HG03064 (cell line): ENCODE results near the gene ATP11A.
"Not testable (repeated sequence)": the region's sequence is repeated elsewhere in the genome, so short reads cannot be mapped to it uniquely, and the experiment has no call there.

Experiments used
- ATAC-seq: cut with Tn5 transposase; IDR thresholded peaks from one replicate; pipeline ENCODE4 v1.9.1; 2021; ENCODE audit warnings: low read depth; ENCODE audit not compliant: unreplicated experiment

ATP11A gene

GRCh38 chr13:112708560-112709240 is 18.9 kb downstream of the ATP11A start:
- no peak for ATAC-seq

DNA sequence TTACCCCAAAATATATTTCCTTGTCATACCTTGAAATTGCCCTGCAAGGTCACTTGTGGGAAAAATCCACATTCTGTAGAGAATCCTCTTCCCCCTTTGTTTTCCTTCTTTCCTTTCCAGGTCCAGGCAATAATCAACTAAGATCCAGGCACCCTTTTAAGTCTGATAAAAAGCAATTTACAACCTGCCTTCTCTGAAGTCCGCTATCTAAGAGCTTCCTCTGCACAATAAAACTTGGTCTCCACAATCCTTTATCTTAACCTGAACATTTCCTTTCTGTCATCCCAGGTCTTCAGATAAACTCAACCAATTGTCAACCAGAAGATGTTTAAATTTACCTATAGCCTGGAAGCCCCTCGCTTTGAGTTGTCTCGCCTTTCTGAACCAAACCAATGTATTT is 19.5 kb downstream of the ATP11A start:
- not testable (repeated sequence) for ATAC-seq

- ATAC-seq, result no peak
Observed at GRCh38 chr13:112709825-112710783, 20.3 kb downstream of the ATP11A start.

DNA sequence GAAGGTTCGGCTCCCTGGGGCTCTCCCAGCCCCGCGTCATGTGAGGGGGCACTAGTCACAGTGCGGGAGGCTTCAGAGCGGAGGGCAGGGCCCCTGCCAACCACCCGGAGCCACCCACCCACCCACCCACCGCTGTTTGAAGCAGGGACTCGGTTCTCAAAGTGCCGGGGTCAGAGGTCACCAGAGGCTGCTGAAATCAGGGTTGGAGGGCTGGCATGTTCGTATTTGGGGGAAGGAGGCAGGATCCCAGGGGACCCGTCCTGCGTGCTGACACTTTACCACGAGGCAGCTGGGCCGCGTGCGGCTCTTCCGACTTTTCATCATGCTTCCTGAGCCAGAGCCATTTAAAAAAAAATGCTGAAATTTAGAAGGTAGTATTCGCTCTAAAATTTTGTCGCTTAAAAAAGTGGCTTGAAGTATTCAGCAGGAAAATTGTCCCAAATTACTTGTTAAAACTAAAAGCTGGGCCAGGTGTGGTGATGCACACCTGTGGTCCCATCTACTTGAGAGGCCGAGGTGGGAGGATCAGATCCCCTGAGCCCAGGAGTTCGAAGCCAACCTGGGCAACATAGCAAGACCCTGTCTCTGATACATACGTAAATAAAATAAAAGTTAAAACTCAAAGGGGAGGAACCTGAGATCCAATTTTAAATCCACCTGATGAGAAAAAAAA is 21.2 kb downstream of the ATP11A start:
- no peak for ATAC-seq

GRCh38 chr13:112711528-112712265 is 21.9 kb downstream of the ATP11A start:
- ATAC-seq, result no peak

DNA sequence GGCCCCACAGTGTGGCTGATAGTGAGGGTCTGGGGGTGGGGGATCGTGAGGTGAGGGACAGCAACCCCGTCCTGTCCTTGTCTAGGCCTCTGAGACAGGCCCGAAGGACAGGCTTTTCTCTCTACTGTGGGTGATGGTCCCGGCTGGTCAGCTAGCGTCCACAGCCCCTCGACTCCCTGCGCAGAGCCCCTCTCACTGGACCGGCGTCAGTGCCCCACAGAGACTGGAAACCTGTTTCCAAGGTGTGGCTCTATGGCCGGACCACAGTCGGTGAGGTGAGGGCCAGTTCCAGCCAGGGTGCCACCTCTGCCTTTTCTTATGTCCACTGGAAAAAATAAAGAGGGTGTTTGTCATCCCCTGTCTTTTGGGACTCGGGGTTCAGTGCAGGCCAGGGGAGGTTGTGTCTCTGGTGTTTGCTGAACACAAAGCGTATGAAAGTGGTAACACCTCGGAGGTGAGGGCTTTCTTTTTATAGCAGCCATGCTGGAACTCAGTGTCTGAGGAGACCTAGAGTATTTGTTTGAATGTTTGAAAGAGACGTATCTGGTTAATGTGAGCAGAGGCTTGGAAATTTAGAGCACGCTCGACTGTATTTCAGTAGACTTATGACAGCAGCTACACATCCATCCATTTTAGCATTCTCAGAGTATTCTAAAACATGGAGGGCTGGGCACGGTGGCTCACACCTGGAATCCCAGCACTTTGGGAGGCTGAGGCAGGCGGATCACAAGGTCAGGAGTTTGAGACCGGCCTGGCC is 22.8 kb downstream of the ATP11A start:
- ATAC-seq, result no peak

DNA sequence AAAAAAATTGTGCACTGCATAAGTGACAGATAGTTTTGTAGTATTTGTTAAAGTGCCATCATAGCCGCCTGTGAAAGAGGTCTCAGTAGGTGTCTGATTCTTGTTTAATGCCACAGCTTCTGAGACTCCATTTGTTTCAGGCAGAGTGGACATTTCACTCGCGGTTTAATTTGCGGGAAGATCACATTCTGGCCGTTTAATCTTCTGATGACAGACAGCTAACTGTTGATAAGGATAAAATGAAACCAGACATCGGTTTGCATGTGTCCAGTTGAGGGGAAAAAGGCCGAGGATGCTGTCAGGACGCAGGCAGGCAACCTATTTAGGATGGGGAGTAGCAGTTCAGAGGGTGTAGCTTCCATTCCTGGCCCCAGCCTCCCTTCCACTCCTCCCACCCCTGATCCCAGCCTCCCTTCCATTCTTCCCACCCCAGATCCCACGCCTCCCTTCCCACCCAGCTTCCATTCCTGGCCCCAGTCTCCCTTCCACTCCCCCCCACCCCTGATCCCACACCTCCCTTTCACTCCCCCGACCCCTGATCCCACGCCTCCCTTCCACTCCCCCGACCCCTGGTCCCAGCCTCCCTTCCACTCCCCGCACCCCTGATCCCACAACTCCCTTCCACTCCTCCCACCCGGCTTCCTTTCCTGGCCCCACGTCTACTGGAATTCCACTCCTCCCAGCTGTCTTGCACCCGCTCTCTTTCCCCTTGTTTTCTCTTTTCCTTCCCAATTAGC is 23.8 kb downstream of the ATP11A start:
- ATAC-seq, result no peak

DNA sequence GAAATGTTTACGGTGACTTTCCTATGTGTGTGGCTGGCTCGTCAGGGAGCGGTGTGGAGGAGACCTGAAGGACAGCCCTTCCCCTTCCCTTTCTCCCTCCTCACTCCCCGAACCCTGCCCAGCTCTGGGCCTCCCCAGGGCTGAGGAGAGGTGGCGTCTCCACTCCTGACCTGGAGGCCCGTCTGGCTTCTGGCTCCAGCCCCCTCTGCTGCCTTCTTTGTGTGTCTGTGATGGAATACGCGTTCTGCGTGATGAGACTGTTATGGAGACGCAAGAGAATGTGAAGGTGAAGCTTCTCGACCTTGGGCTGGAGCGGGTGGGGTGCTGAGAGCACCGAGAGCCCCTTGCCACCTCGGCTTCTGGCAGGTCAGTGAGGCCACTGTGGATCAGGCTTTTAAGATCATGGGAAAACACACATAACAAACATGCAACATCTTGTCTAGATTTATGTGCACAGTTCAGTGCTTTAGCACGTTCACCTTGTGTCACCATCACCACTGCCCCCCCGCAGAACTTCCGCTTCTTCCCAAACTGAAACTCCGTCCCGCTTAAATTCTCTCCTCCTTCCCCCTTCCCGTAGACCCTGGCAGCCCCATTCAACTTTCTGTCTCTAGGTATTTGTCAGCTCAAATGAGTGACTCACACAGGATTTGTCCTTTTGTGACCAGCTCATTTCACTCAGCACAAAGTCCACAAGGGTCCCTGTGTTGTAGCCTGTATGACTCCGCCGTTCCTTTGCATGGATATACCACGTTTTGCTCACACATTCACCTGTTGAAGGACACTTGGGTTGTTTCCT is 24.7 kb downstream of the ATP11A start:
- ATAC-seq, result no peak

DNA sequence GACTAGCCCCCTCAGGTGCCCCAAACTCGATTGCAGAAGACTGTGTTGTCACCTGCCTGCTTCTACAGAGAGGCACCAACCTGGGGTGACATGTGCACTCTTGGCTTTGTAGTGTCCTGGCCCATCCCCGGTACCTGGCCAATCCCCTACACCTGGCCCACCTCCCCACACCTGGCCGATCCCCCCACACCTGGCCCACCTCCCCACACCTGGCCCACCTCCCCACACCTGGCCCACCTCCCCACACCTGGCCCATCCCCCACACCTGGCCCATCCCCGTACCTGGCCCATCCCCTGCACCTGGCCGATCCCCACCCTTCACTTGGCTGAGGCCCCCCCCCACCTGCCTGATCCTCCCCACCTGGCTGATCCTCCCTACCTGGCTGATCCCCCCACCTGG is 25.4 kb downstream of the ATP11A start:
- ATAC-seq, result no peak

- ATAC-seq, result no peak
Observed at GRCh38 chr13:112715715-112716460, 26.1 kb downstream of the ATP11A start.

- no peak for ATAC-seq
Observed at GRCh38 chr13:112716461-112716820, 26.6 kb downstream of the ATP11A start.

DNA sequence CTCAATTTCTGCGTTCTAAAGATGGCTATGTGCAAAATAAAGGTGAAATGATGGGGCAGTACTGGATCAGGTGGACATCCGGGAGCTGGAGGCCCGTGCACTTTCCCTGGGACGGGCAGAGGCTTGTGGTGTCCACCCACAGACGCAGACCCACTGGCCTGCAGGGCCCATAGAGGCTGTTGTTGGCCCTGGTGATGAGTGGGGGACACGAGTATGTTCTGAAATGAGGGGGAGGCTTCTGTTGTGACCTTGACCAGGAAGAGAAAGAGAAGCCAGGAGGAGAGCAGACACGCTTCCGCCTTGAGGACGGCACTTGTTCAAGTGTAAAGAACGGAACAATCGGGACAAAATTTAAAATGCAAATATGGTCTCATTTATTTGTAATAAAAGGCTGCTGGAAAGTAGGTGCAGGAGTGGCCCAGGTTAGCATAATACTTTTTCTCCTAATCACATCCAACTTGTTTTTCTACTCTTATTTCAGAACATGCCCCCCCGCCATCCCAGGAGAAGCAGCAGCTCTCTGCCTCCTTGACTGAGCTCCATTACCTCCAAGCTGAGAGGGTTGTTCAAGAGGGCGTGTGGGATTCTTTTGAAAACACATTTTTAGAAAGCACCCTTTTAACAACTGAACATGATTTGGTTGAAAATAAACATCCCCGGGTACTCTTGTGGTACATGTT is 27.1 kb downstream of the ATP11A start:
- ATAC-seq, result no peak

DNA sequence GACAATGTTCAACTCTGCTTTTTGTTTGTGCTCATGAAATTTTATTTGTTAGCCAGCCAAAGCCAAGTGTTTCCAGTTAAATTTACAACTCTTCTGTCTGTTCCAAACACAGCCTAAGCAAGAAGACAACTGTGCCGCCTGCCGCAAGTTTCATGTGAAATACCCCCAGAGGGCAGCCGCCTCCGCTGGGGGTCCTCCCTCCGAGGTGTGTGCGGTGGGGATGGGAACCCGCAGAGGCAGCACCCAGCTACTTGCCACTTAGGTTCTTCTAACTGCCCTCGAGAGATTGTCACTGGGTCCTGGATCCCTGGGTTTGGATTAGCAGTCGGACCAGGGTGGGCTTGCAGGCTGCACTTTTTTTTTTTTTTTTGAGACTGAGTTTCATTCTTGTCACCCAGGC is 28.5 kb downstream of the ATP11A start:
- no peak for ATAC-seq

DNA sequence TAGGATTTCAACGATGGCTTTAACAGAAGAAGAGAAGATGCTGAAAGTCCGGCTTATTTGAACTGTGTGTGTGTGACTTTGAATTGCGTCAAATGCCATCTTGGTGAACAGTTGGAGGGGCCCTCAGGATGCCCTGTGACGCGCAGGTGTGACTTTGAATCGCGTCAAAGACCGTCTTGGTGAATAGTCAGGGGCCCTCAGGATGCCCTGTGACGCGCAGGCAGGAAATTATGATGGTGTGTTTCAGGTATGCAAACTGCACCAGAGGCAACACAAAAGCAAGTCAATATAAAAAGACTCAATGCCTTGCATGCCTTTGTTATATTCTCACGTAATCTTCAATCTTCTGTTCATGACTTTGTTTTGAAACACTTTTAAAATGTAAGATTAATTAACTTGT is 29.2 kb downstream of the ATP11A start:
- no peak for ATAC-seq

GRCh38 chr13:112719556-112719955 is 29.7 kb downstream of the ATP11A start:
- no peak for ATAC-seq

DNA sequence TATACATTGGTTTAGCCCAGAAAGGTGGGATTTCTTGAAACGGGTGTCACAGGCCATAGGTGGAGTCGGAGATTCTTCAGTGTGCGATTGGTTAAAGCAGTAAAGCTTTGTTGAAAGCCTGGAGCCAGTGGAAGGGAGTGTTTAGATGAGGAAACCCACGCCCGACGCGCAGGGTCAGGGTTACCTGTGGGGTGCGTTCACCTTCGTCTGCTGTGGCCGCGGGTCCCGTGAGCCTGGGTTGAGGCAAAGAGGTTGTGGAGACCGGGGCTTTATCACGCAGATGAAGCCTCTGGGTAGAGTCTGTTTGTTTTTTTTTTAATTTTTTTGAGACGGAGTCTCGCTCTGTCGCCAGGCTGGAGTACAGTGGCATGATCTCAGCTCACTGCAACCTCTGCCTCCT is 30.4 kb downstream of the ATP11A start:
- ATAC-seq, result no peak

- no peak for ATAC-seq
Observed at GRCh38 chr13:112720814-112721197, 31.0 kb downstream of the ATP11A start.
